GM10248 (cell line): Measurements from ENCODE around the gene FOXK1.

Source experiments
- CTCF ChIA-PET: fragments of 300-600 bp; sonication (Branson Sonifier 250); formaldehyde crosslinking; extraction: SDS; loops from one replicate; lab custom pipeline; 2021; ENCODE audit warnings: antibody characterized with exemption; lab: Yijun Ruan, JAX
- POLR2A ChIA-PET: fragments of 350-650 bp; sonication (Branson Sonifier 250); formaldehyde crosslinking; extraction: SDS; loops from one replicate; lab custom pipeline; 2020; ENCODE audit warnings: antibody characterized with exemption; lab: Yijun Ruan, JAX
- DNase-seq: peaks from one replicate; pipeline ENCODE4 v3.0.0; 2012; ENCODE audit errors: extremely low spot score
- CTCF ChIP-seq: IDR thresholded peaks from 2 replicates; pipeline ENCODE4 v1.5.1; 2012; ENCODE audit warnings: mild to moderate bottlenecking, low read depth; ENCODE audit errors: extremely low read depth, missing control alignments, control extremely low read depth

FOXK1 gene

GRCh38 chr7:4794591-4795350, 112.7 kb downstream of the FOXK1 start:
- DNase-seq = no peak
- CTCF ChIA-PET = interaction anchor here (1.0 to 4.5 kb wide), 3 partner anchors 19 to 89 kb away, joined by 3 to 35 read pairs (median 4); partner anchors contain the start of genes AP5Z1 and RADIL
- POLR2A ChIA-PET = interaction anchor here (0.7 kb wide), 1 partner anchor 33 kb away, joined by 6 read pairs; no protein-coding TSS in a partner anchor
- TF ChIP-seq CTCF = no peak

GRCh38 chr7:4796453-4796852, 114.4 kb downstream of the FOXK1 start:
- no peak for DNase-seq
- TF ChIP-seq CTCF = no peak
- CTCF ChIA-PET = interaction anchor here (1.1 to 2.0 kb wide), 7 partner anchors 9 to 289 kb away, joined by 4 to 9 read pairs (median 4); partner anchors contain the start of gene RADIL
- POLR2A ChIA-PET = no interaction called here

- DNase-seq = peak; percentile 84
- ChIA-PET CTCF (interaction anchor here (0.9 to 2.0 kb wide), 12 partner anchors 8 to 289 kb away, joined by 3 to 9 read pairs (median 4); partner anchors contain the start of gene RBAK), POLR2A (no interaction called here)
- TF ChIP-seq CTCF = peak; percentile 85
These were observed 116.0 kb downstream of the FOXK1 start for GRCh38 chr7:4797858-4798705.

- ChIA-PET CTCF (interaction anchor here (0.9 to 1.7 kb wide), 9 partner anchors 9 to 288 kb away, joined by 3 to 8 read pairs (median 4); partner anchors contain the start of gene RBAK), POLR2A (no interaction called here)
- no peak for DNase-seq
- no peak for TF ChIP-seq CTCF
These were observed 116.7 kb downstream of the FOXK1 start for GRCh38 chr7:4798706-4799235.

- POLR2A ChIA-PET = no interaction called here
- CTCF ChIA-PET = interaction anchor here (1.1 to 1.6 kb wide), 4 partner anchors 10 to 287 kb away, joined by 4 to 8 read pairs (median 4); no protein-coding TSS in a partner anchor
- DNase-seq = no peak
- TF ChIP-seq CTCF = no peak
These were observed 117.6 kb downstream of the FOXK1 start for GRCh38 chr7:4799508-4800268.

- no peak for DNase-seq
- ChIA-PET POLR2A (no interaction called here), CTCF (interaction anchor here (1.6 kb wide), 1 partner anchor 285 kb away, joined by 4 read pairs; no protein-coding TSS in a partner anchor)
- TF ChIP-seq CTCF = no peak
These were observed 118.4 kb downstream of the FOXK1 start for GRCh38 chr7:4800487-4800886.
